Astrocyte (in vitro differentiated cells and primary cell): Measurements from ENCODE around the gene MFAP3. TPM values are rescaled to one million over a fixed set of nuclear protein-coding genes. Genes with fewer than 3 reads are reported as not detected.
A peak's percentile ranks its signal among the peaks of the same experiment; 100 is the strongest.

Source experiments
- DNase-seq: peaks from one replicate; pipeline ENCODE4 v3.0.0-alpha.2; 2010; ENCODE audit warnings: low read depth
- FAIRE-seq: peaks from 2 replicates; lab custom pipeline; 2011; peaks lifted over from hg19 to GRCh38; lab: Jason Lieb, UNC
- H2AFZ ChIP-seq: 2 replicates; pipeline ENCODE4 v1.6.0; 2012; ENCODE audit warnings: low read depth, low read length, inconsistent platforms
- H3K27ac ChIP-seq: 2 replicates; pipeline ENCODE4 v1.5.1; 2011; ENCODE audit warnings: low read depth, low read length, inconsistent platforms
- H3K27me3 ChIP-seq: 2 replicates; pipeline ENCODE4 v1.6.0; 2011; ENCODE audit warnings: low read length, inconsistent platforms; ENCODE audit not compliant: insufficient read depth
- H3K36me3 ChIP-seq: 2 replicates; pipeline ENCODE4 v1.5.1; 2011; ENCODE audit warnings: low read length, inconsistent platforms; ENCODE audit not compliant: insufficient read depth
- H3K4me1 ChIP-seq: 2 replicates; pipeline ENCODE4 v1.5.1; 2011; ENCODE audit warnings: low read length, inconsistent platforms; ENCODE audit not compliant: insufficient read depth
- H3K4me2 ChIP-seq: 2 replicates; pipeline ENCODE4 v1.6.0; 2012; ENCODE audit warnings: low read length, inconsistent platforms
- H3K4me3 ChIP-seq: 2 replicates; pipeline ENCODE4 v1.5.1; 2011; ENCODE audit warnings: low read depth, mild to moderate bottlenecking, low read length, inconsistent platforms; ENCODE audit not compliant: insufficient read depth
- H3K79me2 ChIP-seq: 2 replicates; pipeline ENCODE4 v1.6.0; 2012; ENCODE audit warnings: mild to moderate bottlenecking, low read length, inconsistent platforms; ENCODE audit not compliant: insufficient read depth
- H3K9ac ChIP-seq: 2 replicates; pipeline ENCODE4 v1.6.0; 2012; ENCODE audit warnings: mild to moderate bottlenecking, low read length, inconsistent platforms
- H3K9me3 ChIP-seq: 2 replicates; pipeline ENCODE4 v1.5.1; 2012; ENCODE audit warnings: low read depth, mild to moderate bottlenecking, low read length, inconsistent platforms; ENCODE audit not compliant: insufficient read depth
- H4K20me1 ChIP-seq: 2 replicates; pipeline ENCODE4 v1.6.0; 2012; ENCODE audit warnings: low read length, inconsistent platforms; ENCODE audit not compliant: insufficient read depth
- H3K27ac Mint-ChIP-seq: one replicate; pipeline ENCODE4 v1.8.0; 2021; ENCODE audit warnings: mild to moderate bottlenecking, mixed read lengths; ENCODE audit not compliant: unreplicated experiment
- H3K27me3 Mint-ChIP-seq: one replicate; pipeline ENCODE4 v1.8.0; 2021; ENCODE audit warnings: low read depth, mixed read lengths; ENCODE audit not compliant: unreplicated experiment
- H3K36me3 Mint-ChIP-seq: one replicate; pipeline ENCODE4 v1.8.0; 2021; ENCODE audit warnings: low read depth, mixed read lengths; ENCODE audit not compliant: unreplicated experiment
- H3K4me1 Mint-ChIP-seq: one replicate; pipeline ENCODE4 v1.8.0; 2021; ENCODE audit warnings: low read depth, mixed read lengths; ENCODE audit not compliant: unreplicated experiment
- H3K4me3 Mint-ChIP-seq: one replicate; pipeline ENCODE4 v1.8.0; 2021; ENCODE audit warnings: mild to moderate bottlenecking, moderate library complexity, mixed read lengths; ENCODE audit not compliant: unreplicated experiment
- H3K9me3 Mint-ChIP-seq: one replicate; pipeline ENCODE4 v1.8.0; 2021; ENCODE audit warnings: mild to moderate bottlenecking, mixed read lengths; ENCODE audit not compliant: unreplicated experiment
- CTCF ChIP-seq: IDR thresholded peaks from 2 replicates; pipeline ENCODE4 v1.5.1; 2011; ENCODE audit warnings: low read depth, mild to moderate bottlenecking, inconsistent platforms, low read length, moderate library complexity; ENCODE audit not compliant: insufficient read depth
- EZH2 ChIP-seq: IDR thresholded peaks from 2 replicates; pipeline ENCODE4 v1.6.1; 2012; ENCODE audit warnings: mild to moderate bottlenecking, low read length, inconsistent platforms; ENCODE audit not compliant: insufficient read depth
- total RNA-seq: library from RNA; stranded (reverse); gene quantifications from 2 replicates; pipeline ENCODE4 v1.2.1, GENCODE V29; 2021

Gene MFAP3
- total RNA-seq, 1 donor from 2014 or later, result 45.8 TPM

GRCh38 chr5:154000703-154001102 lies 38.1 kb upstream of the MFAP3 start:
- no peak overlapping the region for H3K4me3 ChIP-seq
- no peak overlapping the region for H3K4me2 ChIP-seq
- H3K27me3 ChIP-seq, result no peaks in the 10 kb centered on the region
- no peaks in the 10 kb centered on the region for H3K4me1 ChIP-seq
- peaks cover 4% of the 10 kb centered on the region for H3K36me3 ChIP-seq
- H4K20me1 ChIP-seq, result no peaks in the 10 kb centered on the region
- H3K9me3 ChIP-seq, result no peaks in the 10 kb centered on the region
- TF ChIP-seq EZH2 (no peak), CTCF (no peak)
- Mint-ChIP-seq H3K4me1 (no peaks in the 10 kb centered on the region), H3K27ac (no peak overlapping the region), H3K9me3 (no peaks in the 10 kb centered on the region), H3K4me3 (no peak overlapping the region), H3K27me3 (no peaks in the 10 kb centered on the region), H3K36me3 (peaks cover 10% of the 10 kb centered on the region)
- no peak overlapping the region for H2AFZ ChIP-seq
- FAIRE-seq (no peak), DNase-seq (no peak)
- H3K79me2 ChIP-seq, result no peaks in the 10 kb centered on the region
- no peak overlapping the region for H3K9ac ChIP-seq
- no peak overlapping the region for H3K27ac ChIP-seq

- Histone ChIP-seq H3K4me3 (no peak overlapping the region), H3K4me2 (no peak overlapping the region), H3K9me3 (no peaks in the 10 kb centered on the region), H3K4me1 (no peaks in the 10 kb centered on the region), H2AFZ (no peak overlapping the region), H4K20me1 (no peaks in the 10 kb centered on the region), H3K27ac (no peak overlapping the region), H3K9ac (no peak overlapping the region), H3K79me2 (no peaks in the 10 kb centered on the region), H3K36me3 (peaks cover 4% of the 10 kb centered on the region), H3K27me3 (no peaks in the 10 kb centered on the region)
- TF ChIP-seq EZH2 (no peak), CTCF (no peak)
- FAIRE-seq (no peak), DNase-seq (peak; percentile 31)
- no peak overlapping the region for H3K27ac Mint-ChIP-seq
- no peak overlapping the region for H3K4me3 Mint-ChIP-seq
- H3K27me3 Mint-ChIP-seq, result no peaks in the 10 kb centered on the region
- H3K36me3 Mint-ChIP-seq, result peaks cover 10% of the 10 kb centered on the region
- H3K9me3 Mint-ChIP-seq, result no peaks in the 10 kb centered on the region
- no peaks in the 10 kb centered on the region for H3K4me1 Mint-ChIP-seq
Observed at GRCh38 chr5:154002093-154002492, 36.7 kb upstream of the MFAP3 start.

GRCh38 chr5:154002511-154003020 lies 36.2 kb upstream of the MFAP3 start:
- H3K27me3 ChIP-seq, result no peaks in the 10 kb centered on the region
- FAIRE-seq (no peak), DNase-seq (no peak)
- no peak overlapping the region for H3K4me3 ChIP-seq
- Mint-ChIP-seq H3K4me1 (no peaks in the 10 kb centered on the region), H3K36me3 (peaks cover 10% of the 10 kb centered on the region), H3K9me3 (no peaks in the 10 kb centered on the region), H3K4me3 (no peak overlapping the region), H3K27ac (no peak overlapping the region), H3K27me3 (no peaks in the 10 kb centered on the region)
- TF ChIP-seq CTCF, result no peak
- TF ChIP-seq EZH2, result no peak
- H3K4me1 ChIP-seq, result no peaks in the 10 kb centered on the region
- no peak overlapping the region for H2AFZ ChIP-seq
- no peak overlapping the region for H3K9ac ChIP-seq
- H3K9me3 ChIP-seq, result no peaks in the 10 kb centered on the region
- no peaks in the 10 kb centered on the region for H3K79me2 ChIP-seq
- peaks cover 4% of the 10 kb centered on the region for H3K36me3 ChIP-seq
- H3K27ac ChIP-seq, result no peak overlapping the region
- H4K20me1 ChIP-seq, result no peaks in the 10 kb centered on the region
- no peak overlapping the region for H3K4me2 ChIP-seq
